HG03097 (cell line): ENCODE results near the gene MAGEB3.
"Not testable (repeated sequence)": the region's sequence is repeated elsewhere in the genome, so short reads cannot be mapped to it uniquely, and the experiment has no call there.

Source experiments
- ATAC-seq: cut with Tn5 transposase; IDR thresholded peaks from one replicate; pipeline ENCODE4 v1.9.1; 2021; ENCODE audit not compliant: unreplicated experiment, low FRiP score

MAGEB3 gene

GRCh38 chrX:30230395-30230794 lies at the start of gene MAGEB3:
Gene MAGEB3 (plus strand): TSS chrX:30230657. CDS start chrX:30235925, 5,268 bp downstream.
- no peak for ATAC-seq

GRCh38 chrX:30181353-30181752 lies 49.1 kb upstream of the MAGEB3 start:
- ATAC-seq = no peak

GRCh38 chrX:30183554-30183953 lies 46.9 kb upstream of the MAGEB3 start:
- ATAC-seq = no peak

- ATAC-seq = no peak
Observed at GRCh38 chrX:30190426-30190825, 40.0 kb upstream of the MAGEB3 start.

- ATAC-seq = not testable (repeated sequence)
Observed at GRCh38 chrX:30193910-30194309, 36.5 kb upstream of the MAGEB3 start.

GRCh38 chrX:30196322-30196721 lies 34.1 kb upstream of the MAGEB3 start:
- no peak for ATAC-seq

- no peak for ATAC-seq
Observed at GRCh38 chrX:30212172-30212571, 18.3 kb upstream of the MAGEB3 start.

- no peak for ATAC-seq
Observed at GRCh38 chrX:30215357-30215843, 15.1 kb upstream of the MAGEB3 start, which contains the start of gene MAGEB2. Gene MAGEB2 (plus strand): TSS chrX:30215563. CDS start chrX:30218581, 3,018 bp downstream.

- ATAC-seq = no peak
Observed at GRCh38 chrX:30217465-30217864, 13.0 kb upstream of the MAGEB3 start.

GRCh38 chrX:30219372-30219771 lies 11.1 kb upstream of the MAGEB3 start:
- ATAC-seq = no peak

GRCh38 chrX:30220661-30221060 lies 9.8 kb upstream of the MAGEB3 start:
- no peak for ATAC-seq

GRCh38 chrX:30224536-30224935 lies 5.9 kb upstream of the MAGEB3 start:
- ATAC-seq = no peak

GRCh38 chrX:30228526-30228925 lies 1.9 kb upstream of the MAGEB3 start:
- no peak for ATAC-seq

- ATAC-seq = no peak
Observed at GRCh38 chrX:30241724-30242415, 11.4 kb downstream of the MAGEB3 start, which contains the start of gene MAGEB4. Gene MAGEB4 (plus strand): TSS chrX:30242000. CDS start chrX:30242136, 136 bp downstream.

- no peak for ATAC-seq
Observed at GRCh38 chrX:30246769-30247489, 16.5 kb downstream of the MAGEB3 start, which contains the start of gene MAGEB1. Gene MAGEB1 (plus strand): TSS chrX:30247146. CDS start chrX:30250494, 3,348 bp downstream.

- ATAC-seq = peak; percentile 75
Observed at GRCh38 chrX:30248854-30249253, 18.4 kb downstream of the MAGEB3 start.

GRCh38 chrX:30253257-30253656 lies 22.8 kb downstream of the MAGEB3 start:
- no peak for ATAC-seq

- ATAC-seq = no peak
Observed at GRCh38 chrX:30259927-30260326, 29.5 kb downstream of the MAGEB3 start.

GRCh38 chrX:30261012-30261411 lies 30.6 kb downstream of the MAGEB3 start:
- ATAC-seq = no peak

GRCh38 chrX:30262763-30263162 lies 32.3 kb downstream of the MAGEB3 start:
- ATAC-seq = no peak

GRCh38 chrX:30270639-30271038 lies 40.2 kb downstream of the MAGEB3 start:
- no peak for ATAC-seq

GRCh38 chrX:30275498-30275897 lies 45.0 kb downstream of the MAGEB3 start:
- ATAC-seq = no peak
